ENCODE data around the gene PPM1D.
"Not testable (repeated sequence)": the region's sequence is repeated elsewhere in the genome, so short reads cannot be mapped to it uniquely, and the experiment has no call there.

The PPM1D gene

GRCh38 chr17:60599620-60600489, at the start of gene PPM1D:
Gene PPM1D (plus strand): TSS chr17:60600193. CDS start chr17:60600415, 222 bp downstream.
- DNase-seq, result peak; percentile 98

- not testable (repeated sequence) for DNase-seq
Measured at GRCh38 chr17:60552255-60552654, 47.7 kb upstream of the PPM1D start.

GRCh38 chr17:60554377-60554788, 45.6 kb upstream of the PPM1D start:
- DNase-seq, result no peak

- DNase-seq, result no peak
Measured at GRCh38 chr17:60555786-60556185, 44.2 kb upstream of the PPM1D start.

GRCh38 chr17:60557805-60558204, 42.2 kb upstream of the PPM1D start:
- no peak for DNase-seq

- no peak for DNase-seq
Measured at GRCh38 chr17:60559659-60559994, 40.4 kb upstream of the PPM1D start.

GRCh38 chr17:60559995-60560859, 39.8 kb upstream of the PPM1D start:
- DNase-seq, result no peak

- no peak for DNase-seq
Measured at GRCh38 chr17:60560860-60561257, 39.1 kb upstream of the PPM1D start.

GRCh38 chr17:60562421-60562820, 37.6 kb upstream of the PPM1D start:
- DNase-seq, result no peak

- no peak for DNase-seq
Measured at GRCh38 chr17:60563743-60564142, 36.2 kb upstream of the PPM1D start.

- no peak for DNase-seq
Measured at GRCh38 chr17:60565233-60565632, 34.8 kb upstream of the PPM1D start.

- DNase-seq, result no peak
Measured at GRCh38 chr17:60573236-60574051, 26.5 kb upstream of the PPM1D start.

GRCh38 chr17:60577147-60577915, 22.7 kb upstream of the PPM1D start:
- DNase-seq, result no peak

- DNase-seq, result no peak
Measured at GRCh38 chr17:60579090-60579489, 20.9 kb upstream of the PPM1D start.

- no peak for DNase-seq
Measured at GRCh38 chr17:60579551-60579950, 20.4 kb upstream of the PPM1D start.

GRCh38 chr17:60583008-60583407, 17.0 kb upstream of the PPM1D start:
- DNase-seq, result no peak

- no peak for DNase-seq
Measured at GRCh38 chr17:60585887-60586286, 14.1 kb upstream of the PPM1D start.

- DNase-seq, result no peak
Measured at GRCh38 chr17:60586288-60586974, 13.6 kb upstream of the PPM1D start.

- no peak for DNase-seq
Measured at GRCh38 chr17:60590070-60590469, 9.9 kb upstream of the PPM1D start.

- DNase-seq, result no peak
Measured at GRCh38 chr17:60592750-60593149, 7.2 kb upstream of the PPM1D start.

- DNase-seq, result not testable (repeated sequence)
Measured at GRCh38 chr17:60593441-60594036, 6.5 kb upstream of the PPM1D start.

All from stimulated activated CD4-positive, alpha-beta T cell treated with anti-CD3 and anti-CD28 coated beads, Interleukin-4, amount 100 ng/mL, for 1 hour (primary cell).